Keratinocyte (primary cell): ENCODE data around the gene STXBP1. TPM values are rescaled to one million over a fixed set of nuclear protein-coding genes. Genes with fewer than 3 reads are reported as not detected.
A peak's percentile ranks its signal among the peaks of the same experiment; 100 is the strongest.

Experiments used
- DNase-seq: peaks from one replicate; pipeline ENCODE4 v3.0.0-alpha.2; 2011; ENCODE audit warnings: low read depth, missing footprints, low spot score
- FAIRE-seq: peaks from 2 replicates; lab custom pipeline; 2011; peaks lifted over from hg19 to GRCh38; lab: Jason Lieb, UNC
- H2AFZ ChIP-seq: 2 replicates; pipeline ENCODE4 v1.6.0; 2012; ENCODE audit warnings: low read length, control low read depth, inconsistent platforms; ENCODE audit not compliant: control insufficient read depth
- H3K27ac ChIP-seq: 2 replicates; pipeline ENCODE4 v1.5.1; 2011; ENCODE audit warnings: low read length; ENCODE audit not compliant: control insufficient read depth, insufficient read depth
- H3K27me3 ChIP-seq: 3 replicates; pipeline ENCODE4 v1.6.0; 2011; ENCODE audit warnings: low read length; ENCODE audit not compliant: control insufficient read depth, insufficient read depth; ENCODE audit errors: extremely low read depth
- H3K36me3 ChIP-seq, 2 experiments: 2 replicates in 1 of 2; 3 replicates in 1 of 2; pipeline ENCODE4 v1.5.1; 2011; ENCODE audit warnings: low read length in 2 of 2, mild to moderate bottlenecking in 1 of 2; ENCODE audit not compliant: control insufficient read depth in 2 of 2, insufficient read depth in 2 of 2; ENCODE audit errors: extremely low read depth in 1 of 2
- H3K4me1 ChIP-seq: 3 replicates; pipeline ENCODE4 v1.5.1; 2011; ENCODE audit warnings: low read length; ENCODE audit not compliant: control insufficient read depth, insufficient read depth; ENCODE audit errors: extremely low read depth
- H3K4me2 ChIP-seq: 3 replicates; pipeline ENCODE4 v1.6.0; 2011; ENCODE audit warnings: low read depth, low read length; ENCODE audit not compliant: control insufficient read depth, insufficient read depth; ENCODE audit errors: extremely low read depth
- H3K4me3 ChIP-seq, 3 experiments: fragments of 200-600 bp in 1 of 3; sonication (generic) in 1 of 3; 2 replicates in 2 of 3; 3 replicates in 1 of 3; pipeline ENCODE4 v1.5.1; 2011 to 2016; ENCODE audit warnings: low read length in 3 of 3, mild to moderate bottlenecking in 3 of 3, control low read depth in 2 of 3, inconsistent platforms in 1 of 3, low read depth in 1 of 3, mixed read lengths in 1 of 3, mixed run types in 1 of 3, moderate library complexity in 1 of 3; ENCODE audit not compliant: control insufficient read depth in 2 of 3, insufficient read depth in 2 of 3; ENCODE audit errors: extremely low read depth in 1 of 3
- H3K79me2 ChIP-seq: 2 replicates; pipeline ENCODE4 v1.6.0; 2012; ENCODE audit warnings: low read length; ENCODE audit not compliant: control insufficient read depth, insufficient read depth
- H3K9ac ChIP-seq: 3 replicates; pipeline ENCODE4 v1.6.0; 2011; ENCODE audit warnings: low read length; ENCODE audit not compliant: control insufficient read depth, insufficient read depth; ENCODE audit errors: extremely low read depth
- H3K9me1 ChIP-seq: 3 replicates; pipeline ENCODE4 v1.6.0; 2011; ENCODE audit warnings: low read length; ENCODE audit not compliant: control insufficient read depth, insufficient read depth; ENCODE audit errors: extremely low read depth
- H3K9me3 ChIP-seq: 2 replicates; pipeline ENCODE4 v1.5.1; 2012; ENCODE audit warnings: low read depth, low read length; ENCODE audit not compliant: control insufficient read depth
- H4K20me1 ChIP-seq: 3 replicates; pipeline ENCODE4 v1.6.0; 2011; ENCODE audit warnings: low read length; ENCODE audit not compliant: control insufficient read depth, insufficient read depth; ENCODE audit errors: extremely low read depth
- EZH2 ChIP-seq: IDR thresholded peaks from one replicate; pipeline ENCODE4 v1.6.1; 2012; ENCODE audit warnings: inconsistent platforms, mild to moderate bottlenecking, low read length, moderate library complexity
- dilution Hi-C: fragments of 300-500 bp; cut with MboI; formaldehyde crosslinking; loops from one replicate; pipeline ENCODE4 v1.7.0; 2020; ENCODE audit warnings: low sequenced_read_pairs; ENCODE audit not compliant: extremely low pct_ligation_motif_present
- polyA plus RNA-seq, 5 experiments: library from polyadenylated mRNA; depleted of rRNA in 3 of 5; stranded (reverse) in 3 of 5; stranded (forward) in 1 of 5; unstranded in 1 of 5; fragments of >200 nt; gene quantifications; 1 replicate in 1 of 5; 2 replicates in 3 of 5; 3 replicates in 1 of 5; pipeline versions ENCODE4 v1.2.1 to v1.2.3, GENCODE V29; 2011 to 2012; ENCODE audit warnings: missing spikeins in 2 of 5, low read depth in 1 of 5, low replicate concordance in 1 of 5
- TF ChIP-seq, protein P1 (sequence below), 3 experiments: IDR thresholded peaks in 1 of 3; conservative IDR thresholded peaks in 1 of 3; optimal IDR thresholded peaks in 1 of 3; 2 replicates in 2 of 3; 3 replicates in 1 of 3; pipeline versions ENCODE3 to v1.5.1; 2011; ENCODE audit warnings: low read length in 3 of 3, mild to moderate bottlenecking in 3 of 3, moderate library complexity in 2 of 3, control low read depth in 1 of 3, inconsistent platforms in 1 of 3; ENCODE audit not compliant: insufficient read depth in 2 of 3; ENCODE audit errors: extremely low read depth in 1 of 3

STXBP1 gene
- polyA plus RNA-seq, 1 donor (not counting 4 experiments of a cell fraction or from before 2014, with no cell fraction given): 17.1 TPM

DNA sequence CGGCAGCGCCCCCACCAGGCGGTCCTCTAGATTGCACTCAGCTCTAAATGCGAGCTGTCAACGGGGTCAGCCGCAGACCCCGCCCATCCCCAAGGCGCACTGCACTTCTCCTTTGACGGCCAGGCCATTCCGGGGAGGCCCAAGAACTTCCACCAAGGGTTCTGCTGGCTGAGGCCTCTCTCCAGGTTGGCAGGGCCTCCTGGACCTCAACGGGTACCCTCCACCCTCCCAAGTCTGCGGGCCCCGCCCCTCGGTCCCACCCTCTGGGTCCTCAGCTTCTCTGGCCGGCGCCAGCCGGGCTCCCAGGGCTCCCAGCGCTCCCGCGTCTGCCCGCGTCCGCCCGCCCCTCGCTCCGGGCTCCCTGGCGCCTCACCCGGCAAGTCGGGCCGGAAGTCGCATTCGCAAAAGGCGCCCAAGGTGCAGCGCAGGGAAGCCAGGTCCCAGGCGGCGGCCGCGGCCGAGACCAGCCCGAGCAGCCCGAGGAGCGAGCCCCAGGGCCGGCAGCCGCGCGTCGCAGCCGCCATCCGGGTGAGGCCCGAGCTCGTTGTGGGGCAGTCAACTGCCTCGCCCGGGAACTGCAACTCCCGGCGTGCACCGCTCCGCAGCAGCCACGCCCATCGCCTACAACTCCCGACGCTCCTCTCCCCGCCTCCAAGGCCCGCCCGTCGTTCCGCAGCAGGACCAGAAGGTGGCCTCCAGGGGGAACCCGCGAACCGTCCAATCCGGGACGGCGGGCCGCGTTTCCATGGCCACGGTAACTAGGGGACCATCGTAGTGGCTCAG, 122.9 kb downstream of the STXBP1 start, which contains the start of gene TOR2A:
TSS of gene TOR2A (minus strand) at position 548 of the 783 bp plus-strand sequence. CDS start at position 524, 24 bp downstream.
- FAIRE-seq (peak; percentile 56), DNase-seq (peak; percentile 83)
- Histone ChIP-seq H4K20me1 (no peaks in the 10 kb centered on the region), H3K4me1 (peaks cover 13% of the 10 kb centered on the region), H3K4me2 (peak within 1 kb of the TSS; percentile 78), H3K27me3 (no peaks in the 10 kb centered on the region), H3K9me1 (no peaks in the 10 kb centered on the region), H3K4me3 (peak within 1 kb of the TSS; percentile 64 to 87 (median 73)), H3K27ac (peak within 1 kb of the TSS; percentile 25), H3K9ac (peak within 1 kb of the TSS; percentile 78), H3K9me3 (no peaks in the 10 kb centered on the region), H3K36me3 (peaks cover 0 to 3% of the 10 kb centered on the region in 2 experiments), H3K79me2 (no peaks in the 10 kb centered on the region), H2AFZ (peak within 1 kb of the TSS; percentile 85)
- dilution Hi-C loops: no loop called here
- TF ChIP-seq EZH2: no peak
- TF ChIP-seq, protein P1, sequence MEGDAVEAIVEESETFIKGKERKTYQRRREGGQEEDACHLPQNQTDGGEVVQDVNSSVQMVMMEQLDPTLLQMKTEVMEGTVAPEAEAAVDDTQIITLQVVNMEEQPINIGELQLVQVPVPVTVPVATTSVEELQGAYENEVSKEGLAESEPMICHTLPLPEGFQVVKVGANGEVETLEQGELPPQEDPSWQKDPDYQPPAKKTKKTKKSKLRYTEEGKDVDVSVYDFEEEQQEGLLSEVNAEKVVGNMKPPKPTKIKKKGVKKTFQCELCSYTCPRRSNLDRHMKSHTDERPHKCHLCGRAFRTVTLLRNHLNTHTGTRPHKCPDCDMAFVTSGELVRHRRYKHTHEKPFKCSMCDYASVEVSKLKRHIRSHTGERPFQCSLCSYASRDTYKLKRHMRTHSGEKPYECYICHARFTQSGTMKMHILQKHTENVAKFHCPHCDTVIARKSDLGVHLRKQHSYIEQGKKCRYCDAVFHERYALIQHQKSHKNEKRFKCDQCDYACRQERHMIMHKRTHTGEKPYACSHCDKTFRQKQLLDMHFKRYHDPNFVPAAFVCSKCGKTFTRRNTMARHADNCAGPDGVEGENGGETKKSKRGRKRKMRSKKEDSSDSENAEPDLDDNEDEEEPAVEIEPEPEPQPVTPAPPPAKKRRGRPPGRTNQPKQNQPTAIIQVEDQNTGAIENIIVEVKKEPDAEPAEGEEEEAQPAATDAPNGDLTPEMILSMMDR (optimal IDR thresholded peaks at IDR 0.05 in 1 of 3, IDR thresholded peaks at IDR 0.05 in 1 of 3, conservative IDR thresholded peaks at IDR 0.05 in 1 of 3; ENCODE audit: extremely low read depth in 1 of 3, insufficient read depth in 2 of 3, low read length in 3 of 3): peak; percentile 94 to 97 (median 96)

DNA sequence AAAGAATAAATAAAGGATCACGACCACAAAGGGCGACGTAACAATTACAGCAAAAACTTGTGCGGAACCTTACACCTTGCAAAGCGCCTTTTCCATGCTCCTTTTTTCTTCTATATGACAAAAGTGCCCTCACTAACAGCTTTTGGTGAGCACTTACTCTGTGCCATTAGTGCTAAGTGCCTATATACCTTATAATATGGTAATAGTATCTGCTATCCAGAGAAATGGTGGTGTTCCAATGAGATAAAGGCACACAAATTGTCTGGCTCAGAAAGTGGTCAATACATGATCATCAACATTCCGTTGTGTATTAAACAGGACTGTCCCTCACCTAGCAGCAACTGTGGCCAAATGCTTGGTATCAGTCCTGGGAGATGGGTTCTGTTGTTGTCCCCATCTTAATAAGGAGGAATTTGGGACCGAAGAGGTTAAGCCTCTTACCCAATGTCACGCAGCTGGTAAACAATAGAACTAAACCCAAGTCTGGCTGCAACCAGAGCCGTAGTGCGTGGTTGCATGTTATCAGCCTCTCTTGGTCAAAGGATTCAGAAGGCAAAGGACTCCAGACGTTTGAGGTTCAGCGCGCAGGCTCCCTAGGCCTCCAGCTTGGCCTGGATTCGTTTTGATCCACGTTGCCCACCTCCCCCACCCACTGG, 123.6 kb downstream of the STXBP1 start:
- no peak for FAIRE-seq
- no peak overlapping the region for H2AFZ ChIP-seq
- H3K36me3 ChIP-seq: peaks cover 0 to 3% of the 10 kb centered on the region in 2 experiments

More for the DNA sequence above, 123.6 kb downstream of the STXBP1 start:
- Histone ChIP-seq H3K9me1 (no peaks in the 10 kb centered on the region), H3K4me2 (no peak overlapping the region), H3K4me3 (no peak overlapping the region), H3K79me2 (no peaks in the 10 kb centered on the region), H3K27me3 (no peaks in the 10 kb centered on the region), H3K9me3 (no peaks in the 10 kb centered on the region), H3K9ac (no peak overlapping the region), H4K20me1 (no peaks in the 10 kb centered on the region), H3K27ac (no peak overlapping the region), H3K4me1 (peaks cover 19% of the 10 kb centered on the region)
- DNase-seq: no peak
- dilution Hi-C loops: no loop called here
- TF ChIP-seq, protein P1 (optimal IDR thresholded peaks at IDR 0.05 in 1 of 3, IDR thresholded peaks at IDR 0.05 in 1 of 3, conservative IDR thresholded peaks at IDR 0.05 in 1 of 3; ENCODE audit: extremely low read depth in 1 of 3, insufficient read depth in 2 of 3, low read length in 3 of 3): no peak
- no peak for TF ChIP-seq EZH2
